Measurements from ENCODE around the gene NDUFAF5. TPM values are rescaled to one million over a fixed set of nuclear protein-coding genes. Genes with fewer than 3 reads are reported as not detected.

The NDUFAF5 gene
- total RNA-seq, 1 donor from 2014 or later: 40.4 TPM

GRCh38 chr20:13771853-13772453 is 12.9 kb upstream of the NDUFAF5 start:
- Mint-ChIP-seq H3K4me3 (no peak overlapping the region), H3K4me1 (peaks cover 1% of the 10 kb centered on the region), H3K36me3 (peaks cover 43% of the 10 kb centered on the region), H3K27ac (no peak overlapping the region), H3K9me3 (peaks cover 6% of the 10 kb centered on the region), H3K27me3 (ENCODE audit: low read depth) (no peaks in the 10 kb centered on the region)
- TF ChIP-seq CTCF (IDR thresholded peaks at IDR 0.05; ENCODE audit: unreplicated experiment): peak; percentile 73
- no peak for DNase-seq (ENCODE audit: low spot score in 2 of 2, unreplicated experiment in 2 of 2)

GRCh38 chr20:13772529-13772928 is 12.3 kb upstream of the NDUFAF5 start:
- no peak overlapping the region for H3K4me3 Mint-ChIP-seq
- peaks cover 3% of the 10 kb centered on the region for H3K9me3 Mint-ChIP-seq
- no peak for DNase-seq (ENCODE audit: low spot score in 2 of 2, unreplicated experiment in 2 of 2)
- no peak for TF ChIP-seq CTCF (IDR thresholded peaks at IDR 0.05; ENCODE audit: unreplicated experiment)
- no peaks in the 10 kb centered on the region for H3K27me3 Mint-ChIP-seq (ENCODE audit: low read depth)
- H3K36me3 Mint-ChIP-seq: peaks cover 41% of the 10 kb centered on the region
- H3K4me1 Mint-ChIP-seq: peaks cover 1% of the 10 kb centered on the region
- no peak overlapping the region for H3K27ac Mint-ChIP-seq

- TF ChIP-seq CTCF (IDR thresholded peaks at IDR 0.05; ENCODE audit: unreplicated experiment): no peak
- Mint-ChIP-seq H3K9me3 (no peaks in the 10 kb centered on the region), H3K4me3 (no peak overlapping the region), H3K36me3 (peaks cover 31% of the 10 kb centered on the region), H3K27me3 (ENCODE audit: low read depth) (no peaks in the 10 kb centered on the region), H3K27ac (no peak overlapping the region), H3K4me1 (peaks cover 1% of the 10 kb centered on the region)
- DNase-seq (ENCODE audit: low spot score in 2 of 2, unreplicated experiment in 2 of 2): no peak
Measured at GRCh38 chr20:13775867-13776266, 9.0 kb upstream of the NDUFAF5 start.

GRCh38 chr20:13777171-13777601 is 7.6 kb upstream of the NDUFAF5 start:
- H3K27ac Mint-ChIP-seq: no peak overlapping the region
- peaks cover 32% of the 10 kb centered on the region for H3K36me3 Mint-ChIP-seq
- TF ChIP-seq CTCF (IDR thresholded peaks at IDR 0.05; ENCODE audit: unreplicated experiment): no peak
- no peak overlapping the region for H3K4me3 Mint-ChIP-seq
- H3K4me1 Mint-ChIP-seq: no peaks in the 10 kb centered on the region
- H3K9me3 Mint-ChIP-seq: no peaks in the 10 kb centered on the region
- no peak for DNase-seq (ENCODE audit: low spot score in 2 of 2, unreplicated experiment in 2 of 2)
- H3K27me3 Mint-ChIP-seq (ENCODE audit: low read depth): no peaks in the 10 kb centered on the region

- peaks cover 32% of the 10 kb centered on the region for H3K36me3 Mint-ChIP-seq
- no peak for DNase-seq (ENCODE audit: low spot score in 2 of 2, unreplicated experiment in 2 of 2)
- H3K9me3 Mint-ChIP-seq: no peaks in the 10 kb centered on the region
- TF ChIP-seq CTCF (IDR thresholded peaks at IDR 0.05; ENCODE audit: unreplicated experiment): no peak
- H3K27ac Mint-ChIP-seq: peak overlapping the region; percentile 40
- peaks cover 7% of the 10 kb centered on the region for H3K4me1 Mint-ChIP-seq
- H3K27me3 Mint-ChIP-seq (ENCODE audit: low read depth): no peaks in the 10 kb centered on the region
- H3K4me3 Mint-ChIP-seq: no peak overlapping the region
Measured at GRCh38 chr20:13778827-13779226, 6.0 kb upstream of the NDUFAF5 start.

- Mint-ChIP-seq H3K27ac (no peak overlapping the region), H3K27me3 (ENCODE audit: low read depth) (no peaks in the 10 kb centered on the region), H3K4me1 (peaks cover 33% of the 10 kb centered on the region), H3K4me3 (peak overlapping the region; percentile 94), H3K36me3 (peaks cover 13% of the 10 kb centered on the region), H3K9me3 (no peaks in the 10 kb centered on the region)
- DNase-seq (ENCODE audit: low spot score in 2 of 2, unreplicated experiment in 2 of 2): no peak
- TF ChIP-seq CTCF (IDR thresholded peaks at IDR 0.05; ENCODE audit: unreplicated experiment): no peak
Measured at GRCh38 chr20:13783528-13783927, 1.3 kb upstream of the NDUFAF5 start.
